HEK293T (cell line): ENCODE measurements around the gene SIK2.

Experiments used
- CTCF ChIA-PET: fragments of 350-600 bp; formaldehyde crosslinking; extraction: SDS; loops from one replicate; lab custom pipeline; 2021; ENCODE audit warnings: antibody characterized with exemption, inconsistent platforms; lab: Yijun Ruan, JAX
- POLR2A ChIA-PET: fragments of 350-600 bp; formaldehyde crosslinking; extraction: SDS; loops from one replicate; lab custom pipeline; 2020; ENCODE audit warnings: antibody characterized with exemption, inconsistent platforms; lab: Yijun Ruan, JAX
- DNase-seq: peaks from one replicate; pipeline ENCODE4 v3.0.0; 2012; ENCODE audit warnings: mixed read lengths; ENCODE audit errors: extremely low spot score
- ARNT ChIP-seq: fragments of 450-650 bp; IDR thresholded peaks from 2 replicates; pipeline ENCODE4 v1.6.1; 2017; ENCODE audit warnings: mild to moderate bottlenecking
- BHLHE40 ChIP-seq: fragments of 450-650 bp; IDR thresholded peaks from 2 replicates; pipeline ENCODE4 v1.6.1; 2016; ENCODE audit warnings: mild to moderate bottlenecking, moderate library complexity, borderline replicate concordance
- CTBP1 ChIP-seq: fragments of 450-650 bp; IDR thresholded peaks from 2 replicates; pipeline ENCODE4 v1.6.1; 2016; ENCODE audit warnings: borderline replicate concordance
- ELF4 ChIP-seq: fragments of 450-650 bp; IDR thresholded peaks from 2 replicates; pipeline ENCODE4 v1.6.1; 2017; ENCODE audit warnings: antibody characterized with exemption
- FOXA1 ChIP-seq: fragments of 450-650 bp; IDR thresholded peaks from 2 replicates; pipeline ENCODE4 v1.6.1; 2016; ENCODE audit warnings: mild to moderate bottlenecking
- FOXK2 ChIP-seq: fragments of 450-650 bp; IDR thresholded peaks from 2 replicates; pipeline ENCODE4 v1.6.1; 2016; ENCODE audit warnings: mild to moderate bottlenecking
- FOXM1 ChIP-seq: fragments of 450-650 bp; IDR thresholded peaks from 2 replicates; pipeline ENCODE4 v1.6.1; 2017; ENCODE audit warnings: mild to moderate bottlenecking, borderline replicate concordance
- HDGF ChIP-seq: fragments of 450-650 bp; IDR thresholded peaks from 2 replicates; pipeline ENCODE4 v1.6.1; 2017; ENCODE audit warnings: antibody characterized with exemption, borderline replicate concordance
- L3MBTL2 ChIP-seq: fragments of 450-650 bp; conservative IDR thresholded peaks from 2 replicates; pipeline ENCODE4 v1.6.1; 2016; ENCODE audit warnings: mild to moderate bottlenecking
- LEF1 ChIP-seq: fragments of 450-650 bp; IDR thresholded peaks from 2 replicates; pipeline ENCODE4 v1.6.1; 2017; ENCODE audit warnings: mild to moderate bottlenecking, borderline replicate concordance
- NFRKB ChIP-seq: fragments of 450-650 bp; IDR thresholded peaks from 2 replicates; pipeline ENCODE4 v1.6.1; 2016; ENCODE audit warnings: mild to moderate bottlenecking, moderate library complexity
- SP1 ChIP-seq: fragments of 450-650 bp; IDR thresholded peaks from 2 replicates; pipeline ENCODE4 v1.6.1; 2017
- SUZ12 ChIP-seq: fragments of 450-650 bp; IDR thresholded peaks from 2 replicates; pipeline ENCODE4 v1.6.1; 2016; ENCODE audit warnings: mild to moderate bottlenecking
- TARDBP ChIP-seq: fragments of 450-650 bp; IDR thresholded peaks from 2 replicates; pipeline ENCODE4 v1.6.1; 2016
- ZNF384 ChIP-seq: fragments of 450-650 bp; IDR thresholded peaks from 2 replicates; pipeline ENCODE4 v1.6.1; 2016
- TF ChIP-seq, protein P1 (sequence below): fragments of 450-650 bp; IDR thresholded peaks from 2 replicates; pipeline ENCODE4 v1.6.1; 2016

The SIK2 gene

DNA sequence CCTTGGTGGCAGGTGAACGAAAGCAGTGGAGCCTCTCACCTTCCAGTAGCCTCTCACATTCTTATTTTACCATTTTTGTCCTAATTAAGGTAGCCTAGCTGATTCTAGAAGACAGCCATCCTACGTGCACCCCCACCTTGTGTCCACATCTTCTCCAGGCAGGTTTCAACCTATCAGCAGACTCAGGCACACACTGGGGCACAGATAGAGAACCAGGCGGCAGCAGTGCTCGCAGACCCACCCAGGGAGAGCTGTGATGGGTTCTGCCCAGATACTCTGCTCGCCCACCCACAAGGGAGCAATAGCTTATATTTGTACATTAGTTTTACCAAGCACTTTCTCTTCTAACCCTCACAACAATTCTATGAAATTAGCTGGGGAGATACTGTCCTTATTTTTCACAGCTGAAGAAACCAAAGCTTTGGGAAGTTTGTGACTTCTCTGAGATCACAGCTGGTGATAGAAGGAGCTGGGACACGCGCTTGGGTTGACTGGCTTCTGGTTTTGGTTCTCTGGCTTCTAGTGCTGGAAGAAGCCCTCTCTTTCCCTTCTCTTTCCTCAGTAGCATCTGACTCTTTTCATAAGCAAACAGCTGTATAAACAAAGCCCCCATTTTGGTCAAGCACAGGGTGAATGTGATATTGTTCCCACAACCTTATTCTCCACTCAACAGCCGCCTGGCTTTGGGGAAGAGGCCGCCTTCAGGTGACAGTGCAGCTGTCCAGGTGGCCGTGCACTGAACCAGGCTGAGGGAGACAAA, 127.0 kb downstream of the SIK2 start:
- TF ChIP-seq SUZ12 (no peak), SP1 (no peak), FOXK2 (no peak), FOXM1 (no peak), ELF4 (no peak), HDGF (no peak), CTBP1 (no peak), TARDBP (no peak), ARNT (no peak), L3MBTL2 (no peak), NFRKB (no peak), ZNF384 (no peak), LEF1 (no peak), FOXA1 (no peak), BHLHE40 (no peak)
- TF ChIP-seq, protein P1, sequence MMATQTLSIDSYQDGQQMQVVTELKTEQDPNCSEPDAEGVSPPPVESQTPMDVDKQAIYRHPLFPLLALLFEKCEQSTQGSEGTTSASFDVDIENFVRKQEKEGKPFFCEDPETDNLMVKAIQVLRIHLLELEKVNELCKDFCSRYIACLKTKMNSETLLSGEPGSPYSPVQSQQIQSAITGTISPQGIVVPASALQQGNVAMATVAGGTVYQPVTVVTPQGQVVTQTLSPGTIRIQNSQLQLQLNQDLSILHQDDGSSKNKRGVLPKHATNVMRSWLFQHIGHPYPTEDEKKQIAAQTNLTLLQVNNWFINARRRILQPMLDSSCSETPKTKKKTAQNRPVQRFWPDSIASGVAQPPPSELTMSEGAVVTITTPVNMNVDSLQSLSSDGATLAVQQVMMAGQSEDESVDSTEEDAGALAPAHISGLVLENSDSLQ = no peak
- POLR2A ChIA-PET = no interaction called here
- no peak for DNase-seq
- CTCF ChIA-PET = no interaction called here

DNA sequence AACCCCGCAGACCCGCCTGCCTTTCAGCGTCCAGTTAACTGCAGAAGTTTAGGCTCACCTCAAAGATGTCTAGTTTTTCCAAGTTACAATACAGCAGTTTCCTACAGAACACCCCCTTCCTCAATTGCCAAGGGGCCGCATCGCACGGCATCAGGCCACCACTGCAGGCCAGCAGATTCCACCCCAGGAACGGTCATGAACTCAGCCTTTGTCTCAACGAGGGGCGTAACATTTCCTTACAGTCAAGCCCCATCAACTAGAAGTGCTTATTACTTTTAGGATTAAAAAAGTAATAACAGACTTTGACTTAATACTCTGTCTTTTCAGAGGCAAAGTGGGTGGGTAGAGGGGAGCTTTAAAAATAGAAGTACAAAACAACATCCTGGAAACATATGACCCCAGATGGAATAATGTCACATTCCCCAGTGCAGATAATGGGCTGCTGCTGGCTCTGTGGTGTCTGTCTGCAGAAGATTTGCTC, 127.6 kb downstream of the SIK2 start:
- TF ChIP-seq LEF1 (no peak), NFRKB (no peak), ELF4 (no peak), SUZ12 (no peak), TARDBP (no peak), HDGF (no peak), L3MBTL2 (no peak), CTBP1 (no peak), BHLHE40 (no peak)
- DNase-seq = no peak
- ChIA-PET CTCF (no interaction called here), POLR2A (no interaction called here)

DNA sequence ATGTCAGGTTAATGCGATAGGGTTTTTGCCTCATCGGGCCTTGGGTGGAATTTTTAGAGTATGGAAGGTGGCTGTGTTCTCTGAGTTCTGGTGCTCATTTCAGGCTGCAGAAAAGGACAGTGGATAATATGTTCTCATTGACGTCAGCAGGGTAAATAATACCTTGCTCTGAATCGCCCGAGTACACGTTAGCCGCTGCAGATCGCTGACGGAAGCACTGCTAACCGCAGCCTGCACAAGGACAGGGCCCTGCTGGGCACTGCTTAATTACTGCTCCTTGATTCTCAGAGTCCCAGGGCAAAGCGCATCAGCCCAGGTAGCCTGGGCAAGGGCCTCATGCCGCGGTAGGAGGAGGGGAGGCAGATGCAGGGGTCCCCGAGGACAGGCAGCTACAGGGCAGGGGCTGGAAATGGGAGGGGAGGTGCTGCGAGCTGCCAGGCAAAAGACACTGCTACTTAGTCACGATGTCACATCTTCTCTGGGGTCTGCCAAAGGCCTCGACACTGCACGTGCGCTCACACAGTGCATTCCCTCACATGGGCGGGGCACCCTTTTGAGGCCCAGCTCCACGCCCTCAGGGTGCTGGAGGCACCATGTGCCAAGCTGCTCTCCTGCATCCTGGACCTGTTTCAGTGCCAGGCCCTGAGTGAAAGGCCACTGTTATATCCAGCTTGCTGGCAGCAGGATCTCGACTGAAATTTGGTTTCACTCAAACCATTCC, 128.8 kb downstream of the SIK2 start:
- ChIA-PET CTCF (no interaction called here), POLR2A (no interaction called here)
- TF ChIP-seq LEF1 (no peak), TARDBP (no peak), FOXM1 (no peak), NFRKB (no peak), L3MBTL2 (no peak), FOXK2 (no peak), FOXA1 (no peak), ELF4 (no peak), CTBP1 (no peak)
- peak; percentile 38 for DNase-seq

DNA sequence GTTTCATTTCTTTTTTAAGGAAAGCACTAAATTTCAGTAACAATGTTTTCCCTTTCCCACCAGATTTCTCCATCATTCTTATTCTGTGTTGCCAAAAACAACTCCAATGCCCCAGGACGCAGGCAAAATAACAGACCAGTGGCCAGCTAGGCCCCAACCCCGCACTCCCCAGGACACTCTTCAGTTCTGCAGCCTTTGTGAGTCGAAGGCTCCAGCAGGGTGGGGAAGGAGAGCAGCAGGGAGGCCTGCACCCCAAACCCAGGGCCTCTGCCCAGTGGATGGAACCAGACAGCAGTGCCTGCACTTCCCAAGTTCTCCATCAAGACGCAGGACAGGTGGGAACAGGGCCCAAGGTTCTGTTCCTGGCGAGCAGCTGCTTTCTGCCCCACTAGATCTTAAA, 129.6 kb downstream of the SIK2 start:
- ChIA-PET POLR2A (no interaction called here), CTCF (no interaction called here)
- TF ChIP-seq BHLHE40 (no peak), CTBP1 (no peak), ZNF384 (no peak), FOXA1 (no peak), NFRKB (no peak), L3MBTL2 (no peak), TARDBP (no peak), LEF1 (no peak), ARNT (no peak)
- TF ChIP-seq, protein P1 = no peak
- DNase-seq = no peak

DNA sequence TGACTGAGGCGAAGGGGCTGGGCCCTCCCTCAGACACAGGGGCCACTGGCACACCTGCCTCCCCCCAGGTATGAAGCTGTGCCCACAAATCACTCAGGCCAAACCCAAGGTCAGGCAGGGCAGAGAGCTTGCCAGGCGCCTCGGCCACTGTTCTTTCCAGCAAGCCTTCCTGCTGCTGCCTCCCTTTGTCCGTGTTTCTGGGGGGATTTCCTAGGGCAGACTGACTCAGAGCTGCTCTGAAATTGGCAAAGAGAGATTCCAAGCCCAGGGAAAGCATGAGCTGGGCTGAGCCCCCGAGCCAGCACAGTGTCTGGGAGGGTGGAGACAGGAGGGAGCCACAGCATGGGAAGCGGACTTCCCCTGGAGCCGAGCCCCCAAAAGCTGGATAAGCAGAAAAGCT, 130.8 kb downstream of the SIK2 start:
- POLR2A ChIA-PET = no interaction called here
- CTCF ChIA-PET = no interaction called here
- DNase-seq = no peak
- no peak for TF ChIP-seq NFRKB
- TF ChIP-seq SP1 = no peak
- no peak for TF ChIP-seq FOXM1
- no peak for TF ChIP-seq CTBP1
- TF ChIP-seq, protein P1 = no peak
- TF ChIP-seq ZNF384 = no peak
- no peak for TF ChIP-seq FOXK2
- TF ChIP-seq BHLHE40 = no peak
- TF ChIP-seq L3MBTL2 = no peak
- TF ChIP-seq HDGF = no peak

DNA sequence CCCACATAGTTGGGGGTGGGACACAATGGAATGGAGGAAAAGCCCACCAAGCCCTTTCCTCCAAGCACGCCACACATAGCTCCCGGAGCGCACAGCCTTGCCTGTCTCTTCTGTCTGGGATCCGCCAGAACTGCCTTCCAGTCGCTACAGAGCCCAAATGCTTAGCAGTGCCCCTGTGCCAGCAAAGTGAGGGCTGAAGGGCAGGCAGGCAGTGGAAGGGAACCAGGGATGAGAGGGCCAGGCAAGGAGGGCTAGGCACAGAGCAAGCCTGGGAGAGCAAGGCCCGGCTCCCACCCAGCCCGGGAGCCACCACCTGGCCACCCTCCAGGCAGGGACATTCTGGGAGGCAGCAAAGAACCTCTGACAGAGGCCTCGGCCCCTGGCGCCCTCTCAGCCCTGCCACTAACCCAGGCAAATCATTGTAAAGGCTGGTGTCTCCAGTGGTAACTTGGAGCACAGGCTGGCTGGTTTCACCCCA, 131.4 kb downstream of the SIK2 start:
- POLR2A ChIA-PET = no interaction called here
- DNase-seq = no peak
- TF ChIP-seq SP1 (no peak), FOXA1 (no peak), FOXM1 (no peak), TARDBP (no peak), CTBP1 (no peak), L3MBTL2 (no peak), LEF1 (no peak), ELF4 (no peak), HDGF (no peak), ZNF384 (no peak)
- TF ChIP-seq, protein P1 = no peak
- CTCF ChIA-PET = no interaction called here
